WI38 (cell line): ENCODE data around the gene UBE2I.

Source experiments
- H3K4me3 ChIP-seq: 2 replicates; pipeline ENCODE4 v1.5.1; 2011; ENCODE audit warnings: low read depth, mild to moderate bottlenecking, control low read depth, low read length
- CTCF ChIP-seq: IDR thresholded peaks from 2 replicates; pipeline ENCODE4 v1.5.1; 2012; ENCODE audit warnings: low read depth, mild to moderate bottlenecking, control low read depth, low read length

UBE2I gene

GRCh38 chr16:1330260-1330914 lies 21.0 kb downstream of the UBE2I start:
- peak; percentile 53 for TF ChIP-seq CTCF
- no peak overlapping the region for H3K4me3 ChIP-seq

GRCh38 chr16:1330931-1331711 lies 21.7 kb downstream of the UBE2I start:
- TF ChIP-seq CTCF, result no peak
- peak overlapping the region; percentile 9; the same call in 1 of the 2 replicates for H3K4me3 ChIP-seq

GRCh38 chr16:1331712-1332617 lies 22.5 kb downstream of the UBE2I start:
- peak overlapping the region; percentile 9; the same call in 1 of the 2 replicates for H3K4me3 ChIP-seq
- TF ChIP-seq CTCF, result no peak

- peak overlapping the region; percentile 35; the same call in 1 of the 2 replicates for H3K4me3 ChIP-seq
- no peak for TF ChIP-seq CTCF
These were observed 23.2 kb downstream of the UBE2I start for GRCh38 chr16:1332618-1333148.

- TF ChIP-seq CTCF, result no peak
- H3K4me3 ChIP-seq, result peak within 1 kb of the TSS; percentile 35
These were observed 23.8 kb downstream of the UBE2I start, which contains the start of gene BAIAP3 for GRCh38 chr16:1333149-1333812. TSS of gene BAIAP3 (plus strand) at chr16:1333645. CDS start at chr16:1338550, 4,905 bp downstream.

GRCh38 chr16:1333854-1334700 lies 24.6 kb downstream of the UBE2I start:
- H3K4me3 ChIP-seq, result peak overlapping the region; percentile 27; the same call in 1 of the 2 replicates
- no peak for TF ChIP-seq CTCF
